Breast epithelium (tissue), 4 donors: ENCODE results near the gene FAAP100. TPM values are rescaled to one million over a fixed set of nuclear protein-coding genes. Genes with fewer than 3 reads are reported as not detected.

Source experiments
- DNase-seq, 2 donors: peaks; one replicate each; pipeline ENCODE4 v3.0.0-alpha.2; 2019; ENCODE audit warnings: low spot score in 2 of 2
- H3K27ac ChIP-seq, 2 donors: fragments of 200-600 bp; sonication (generic) in 1 of 2; one replicate each; pipeline ENCODE4 v1.5.1; 2016 to 2019; ENCODE audit warnings: mild to moderate bottlenecking in 1 of 2
- H3K27me3 ChIP-seq, 2 donors: fragments of 200-600 bp; sonication (generic) in 1 of 2; one replicate each; pipeline versions ENCODE4 v1.5.1 to v1.6.0; 2017 to 2019; ENCODE audit warnings: control low read depth in 1 of 2, mild to moderate bottlenecking in 1 of 2
- H3K36me3 ChIP-seq: fragments of 200-600 bp; one replicate; pipeline ENCODE4 v1.5.1; 2019
- H3K4me1 ChIP-seq, 2 donors: fragments of 200-600 bp; sonication (generic); one replicate each; pipeline ENCODE4 v1.5.1; 2016 to 2019; ENCODE audit warnings: control low read depth in 1 of 2
- H3K4me3 ChIP-seq, 3 donors: fragments of 200-600 bp; sonication (generic); 1 replicate in 2 of 3; 2 replicates in 1 of 3; pipeline ENCODE4 v1.5.1; 2016 to 2019; ENCODE audit warnings: mild to moderate bottlenecking in 3 of 3, moderate library complexity in 2 of 3
- H3K9me3 ChIP-seq, 2 donors: fragments of 200-600 bp; sonication (generic) in 1 of 2; one replicate each; pipeline ENCODE4 v1.5.1; 2016 to 2019; ENCODE audit warnings: control low read depth in 1 of 2
- POLR2A ChIP-seq: fragments of 450-650 bp; IDR thresholded peaks from one replicate; pipeline ENCODE4 v1.6.1; 2016; ENCODE audit warnings: antibody characterized with exemption, mild to moderate bottlenecking, moderate library complexity
- POLR2AphosphoS5 ChIP-seq, 3 donors: sonication (generic); formaldehyde crosslinking; IDR thresholded peaks; one replicate each; pipeline ENCODE4 v1.6.1; 2017; ENCODE audit warnings: antibody characterized with exemption in 3 of 3
- intact Hi-C: fragments of 100-400 bp; cut with DNase I; formaldehyde crosslinking; loops from one replicate; pipeline ENCODE4 v1.15.1; 2023; ENCODE audit warnings: low total_unique reads
- total RNA-seq, 3 donors: library from RNA; depleted of rRNA; stranded (reverse); fragments of >200 nt; gene quantifications; one replicate each; pipeline ENCODE4 v1.1.0, GENCODE V29; 2016
- TF ChIP-seq, protein P1 (sequence below), 3 donors: fragments of 450-650 bp; IDR thresholded peaks; one replicate each; pipeline ENCODE4 v1.5.1; 2016 to 2017; ENCODE audit warnings: antibody characterized with exemption in 3 of 3, mild to moderate bottlenecking in 3 of 3, moderate library complexity in 3 of 3

Gene FAAP100
- total RNA-seq, 3 donors from 2014 or later: 13.0 to 23.1 (median 20.6) TPM

DNA sequence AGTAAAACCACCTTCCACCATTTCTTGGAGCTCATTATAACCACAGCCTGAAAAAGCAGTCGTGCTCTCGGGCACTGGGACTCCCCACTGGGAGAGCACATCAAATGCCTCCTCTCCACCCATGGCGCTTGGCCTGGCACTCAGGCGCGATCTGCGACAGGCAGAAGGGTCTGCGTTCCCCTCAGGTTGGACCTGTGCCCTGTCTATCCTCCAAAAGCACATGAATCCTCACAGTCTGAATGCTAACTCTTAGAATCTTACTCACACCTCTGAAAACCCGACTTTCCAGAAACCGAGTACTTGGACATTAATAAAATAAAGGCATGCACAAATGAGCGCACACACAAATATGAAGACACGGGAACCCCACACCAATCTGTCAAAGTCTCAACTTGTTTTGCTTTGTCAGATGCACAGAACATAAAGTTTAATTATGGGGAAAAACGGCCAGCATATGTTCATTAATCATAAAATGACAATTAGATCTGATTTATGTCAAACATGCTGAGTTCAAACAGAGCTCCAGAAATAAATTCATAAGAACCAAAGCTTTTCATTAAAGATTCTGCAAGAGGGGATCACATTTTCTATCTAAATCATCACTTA, 20.5 kb upstream of the FAAP100 start:
- Histone ChIP-seq H3K36me3 (peaks cover 7% of the 10 kb centered on the region), H3K27me3 (no peaks in the 10 kb centered on the region), H3K9me3 (no peaks in the 10 kb centered on the region), H3K4me1 (peaks cover under 1% of the 10 kb centered on the region in 2 donors), H3K4me3 (no peak overlapping the region), H3K27ac (no peak overlapping the region)
- intact Hi-C loops: no loop called here
- no peak for DNase-seq
- TF ChIP-seq, protein P1, sequence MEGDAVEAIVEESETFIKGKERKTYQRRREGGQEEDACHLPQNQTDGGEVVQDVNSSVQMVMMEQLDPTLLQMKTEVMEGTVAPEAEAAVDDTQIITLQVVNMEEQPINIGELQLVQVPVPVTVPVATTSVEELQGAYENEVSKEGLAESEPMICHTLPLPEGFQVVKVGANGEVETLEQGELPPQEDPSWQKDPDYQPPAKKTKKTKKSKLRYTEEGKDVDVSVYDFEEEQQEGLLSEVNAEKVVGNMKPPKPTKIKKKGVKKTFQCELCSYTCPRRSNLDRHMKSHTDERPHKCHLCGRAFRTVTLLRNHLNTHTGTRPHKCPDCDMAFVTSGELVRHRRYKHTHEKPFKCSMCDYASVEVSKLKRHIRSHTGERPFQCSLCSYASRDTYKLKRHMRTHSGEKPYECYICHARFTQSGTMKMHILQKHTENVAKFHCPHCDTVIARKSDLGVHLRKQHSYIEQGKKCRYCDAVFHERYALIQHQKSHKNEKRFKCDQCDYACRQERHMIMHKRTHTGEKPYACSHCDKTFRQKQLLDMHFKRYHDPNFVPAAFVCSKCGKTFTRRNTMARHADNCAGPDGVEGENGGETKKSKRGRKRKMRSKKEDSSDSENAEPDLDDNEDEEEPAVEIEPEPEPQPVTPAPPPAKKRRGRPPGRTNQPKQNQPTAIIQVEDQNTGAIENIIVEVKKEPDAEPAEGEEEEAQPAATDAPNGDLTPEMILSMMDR (IDR thresholded peaks at IDR 0.05): no peak
- TF ChIP-seq POLR2A: no peak
- TF ChIP-seq POLR2AphosphoS5 (IDR thresholded peaks at IDR 0.05): no peak

DNA sequence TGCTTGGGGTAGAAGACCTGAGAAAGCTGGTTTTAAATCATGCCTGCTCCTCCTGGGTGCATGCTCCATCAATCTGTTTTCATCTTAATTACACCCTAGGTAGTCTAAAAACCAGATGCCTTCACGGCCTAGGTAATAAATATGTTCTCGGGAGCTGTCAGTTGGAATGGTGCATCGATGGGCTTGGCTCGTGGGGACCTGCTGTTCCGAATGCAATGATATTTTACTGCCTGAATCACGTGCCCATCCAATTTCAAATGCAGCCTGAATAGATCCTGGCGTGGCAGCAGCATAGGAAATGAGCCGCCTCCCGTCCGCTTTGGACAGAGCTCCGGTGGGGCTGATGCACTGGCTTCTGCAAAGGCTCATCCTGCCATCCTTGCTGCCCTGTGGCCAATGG, 18.8 kb upstream of the FAAP100 start:
- no peak overlapping the region for H3K4me3 ChIP-seq
- peaks cover 12 to 16% of the 10 kb centered on the region in 2 donors for H3K4me1 ChIP-seq
- DNase-seq: no peak
- TF ChIP-seq POLR2A: no peak
- TF ChIP-seq, protein P1 (IDR thresholded peaks at IDR 0.05): no peak
- no peak for TF ChIP-seq POLR2AphosphoS5 (IDR thresholded peaks at IDR 0.05)
- H3K9me3 ChIP-seq: no peaks in the 10 kb centered on the region
- H3K36me3 ChIP-seq: peaks cover 7% of the 10 kb centered on the region
- H3K27ac ChIP-seq: no peak overlapping the region
- no peaks in the 10 kb centered on the region for H3K27me3 ChIP-seq
- intact Hi-C loops: no loop called here

DNA sequence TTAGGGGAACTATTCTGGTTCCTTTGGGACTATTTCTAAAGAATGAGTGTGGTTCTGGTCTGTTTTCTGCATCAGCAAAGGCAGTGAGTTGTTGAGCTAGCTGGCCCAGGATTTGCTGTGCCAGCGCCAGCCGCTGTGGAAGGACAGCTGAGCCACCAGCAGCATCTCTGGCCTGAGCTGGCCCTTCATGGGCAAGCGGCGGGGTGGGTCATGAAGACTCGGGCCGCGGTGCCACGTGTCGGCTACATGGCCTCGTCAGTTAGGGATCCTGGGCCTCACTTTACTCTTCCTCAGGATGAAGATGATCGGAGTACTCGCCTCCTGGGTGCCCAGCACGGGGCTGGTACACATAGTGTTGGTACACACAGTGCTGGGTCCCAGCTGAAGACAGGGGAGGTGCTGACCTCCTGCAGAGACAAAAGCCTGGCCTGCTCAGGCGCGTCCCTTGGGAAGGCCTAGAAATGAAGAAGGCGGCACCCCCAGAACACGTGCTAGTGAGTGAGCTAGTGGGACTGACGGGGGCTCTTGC, 17.9 kb upstream of the FAAP100 start:
- Histone ChIP-seq H3K27ac (no peak overlapping the region), H3K4me3 (no peak overlapping the region), H3K4me1 (peaks cover 12 to 19% of the 10 kb centered on the region in 2 donors), H3K36me3 (peaks cover 7% of the 10 kb centered on the region), H3K27me3 (no peaks in the 10 kb centered on the region), H3K9me3 (no peaks in the 10 kb centered on the region)
- intact Hi-C loops: no loop called here
- no peak for DNase-seq
- TF ChIP-seq POLR2A (no peak), POLR2AphosphoS5 (IDR thresholded peaks at IDR 0.05) (no peak)
- TF ChIP-seq, protein P1 (IDR thresholded peaks at IDR 0.05): no peak

DNA sequence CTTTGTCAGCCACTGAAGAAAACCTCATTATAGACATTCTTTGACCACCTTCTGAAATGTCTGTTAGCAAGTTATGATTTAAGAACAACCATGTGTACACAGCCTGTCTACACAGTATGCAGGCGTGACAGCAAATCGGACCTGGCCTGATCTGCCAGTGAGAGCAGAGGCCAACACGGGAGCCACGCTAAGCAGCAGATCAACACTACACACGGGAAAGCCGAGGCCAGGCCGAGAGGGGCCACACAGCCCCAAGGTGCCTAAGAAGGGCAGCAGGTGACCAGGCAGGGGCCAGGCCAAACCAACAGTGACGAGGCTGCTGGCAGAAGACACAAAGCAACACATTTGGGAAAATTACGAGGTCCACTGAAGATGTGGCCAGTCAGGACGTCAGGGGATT, 16.3 kb upstream of the FAAP100 start:
- Histone ChIP-seq H3K36me3 (peaks cover 7% of the 10 kb centered on the region), H3K27me3 (no peaks in the 10 kb centered on the region), H3K4me1 (peaks cover 12 to 19% of the 10 kb centered on the region in 2 donors), H3K27ac (peak overlapping the region; percentile 8 to 10), H3K4me3 (no peak overlapping the region), H3K9me3 (no peaks in the 10 kb centered on the region)
- intact Hi-C loops: no loop called here
- TF ChIP-seq, protein P1 (IDR thresholded peaks at IDR 0.05): no peak
- TF ChIP-seq POLR2AphosphoS5 (IDR thresholded peaks at IDR 0.05) (no peak), POLR2A (no peak)
- DNase-seq: no peak

DNA sequence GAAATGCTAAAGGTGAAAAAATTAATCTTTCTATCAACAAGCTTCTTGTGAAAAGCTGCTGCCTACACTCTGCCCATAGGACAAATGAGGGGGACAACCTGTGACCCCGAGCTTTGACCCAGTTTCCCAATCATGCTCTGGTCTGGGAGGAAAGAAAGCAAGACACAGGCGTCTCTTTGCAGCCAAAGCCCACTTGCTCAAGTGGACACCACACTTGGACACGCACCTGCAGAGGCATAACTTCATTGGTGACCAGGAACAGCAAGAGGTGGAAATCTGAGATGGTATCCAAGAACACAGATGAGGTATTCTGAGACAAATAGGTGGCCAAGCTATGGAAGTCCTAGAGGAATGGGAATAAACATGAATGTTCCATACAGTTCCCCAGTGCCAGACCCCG, 15.0 kb upstream of the FAAP100 start:
- peaks cover 7% of the 10 kb centered on the region for H3K36me3 ChIP-seq
- no peaks in the 10 kb centered on the region for H3K9me3 ChIP-seq
- intact Hi-C loops: no loop called here
- peak overlapping the region in 1 of 3 donors; percentile 54 for H3K4me3 ChIP-seq
- H3K27me3 ChIP-seq: no peaks in the 10 kb centered on the region
- no peak for DNase-seq
- H3K4me1 ChIP-seq: peaks cover 12 to 19% of the 10 kb centered on the region in 2 donors
- peak overlapping the region; percentile 77 to 89 for H3K27ac ChIP-seq
- TF ChIP-seq POLR2A: no peak
- TF ChIP-seq, protein P1 (IDR thresholded peaks at IDR 0.05): no peak
- TF ChIP-seq POLR2AphosphoS5 (IDR thresholded peaks at IDR 0.05): peak in 1 of 3 donors; percentile 1
